LNCaP clone FGC (cell line): ENCODE results near the gene SLC26A1.

ENCODE experiments used
- DNase-seq: peaks from one replicate; pipeline ENCODE4 v3.0.0-alpha.2; 2011; ENCODE audit warnings: low read depth
- H3K4me3 ChIP-seq: 2 replicates; pipeline ENCODE4 v1.5.1; 2011; ENCODE audit warnings: mild to moderate bottlenecking, low read depth, low read length, control low read depth
- CTCF ChIP-seq: IDR thresholded peaks from 2 replicates; pipeline ENCODE4 v1.5.1; 2012; ENCODE audit warnings: mild to moderate bottlenecking; ENCODE audit not compliant: control insufficient read depth, insufficient read depth; ENCODE audit errors: extremely low read depth

The SLC26A1 gene

GRCh38 chr4:1039493-1040343 is 46.5 kb upstream of the SLC26A1 start:
- H3K4me3 ChIP-seq = no peak overlapping the region
- TF ChIP-seq CTCF = no peak
- peak; percentile 17 for DNase-seq

- DNase-seq = peak; percentile 33
- H3K4me3 ChIP-seq = no peak overlapping the region
- no peak for TF ChIP-seq CTCF
Measured at GRCh38 chr4:1038948-1039492, 45.8 kb upstream of the SLC26A1 start.

GRCh38 chr4:1036976-1037810 is 44.0 kb upstream of the SLC26A1 start:
- TF ChIP-seq CTCF = no peak
- H3K4me3 ChIP-seq = no peak overlapping the region
- no peak for DNase-seq

GRCh38 chr4:1036095-1036494 is 42.9 kb upstream of the SLC26A1 start:
- no peak for TF ChIP-seq CTCF
- H3K4me3 ChIP-seq = no peak overlapping the region
- DNase-seq = no peak

- H3K4me3 ChIP-seq = no peak overlapping the region
- no peak for DNase-seq
- TF ChIP-seq CTCF = no peak
Measured at GRCh38 chr4:1035510-1035909, 42.3 kb upstream of the SLC26A1 start.

GRCh38 chr4:1033840-1034551 is 40.8 kb upstream of the SLC26A1 start:
- no peak for DNase-seq
- no peak overlapping the region for H3K4me3 ChIP-seq
- TF ChIP-seq CTCF = no peak
